HG03571 (cell line): ENCODE measurements around the gene ANGPTL7.
"Not testable (repeated sequence)": the region's sequence is repeated elsewhere in the genome, so short reads cannot be mapped to it uniquely, and the experiment has no call there.

ENCODE experiments used
- ATAC-seq: cut with Tn5 transposase; IDR thresholded peaks from one replicate; pipeline ENCODE4 v1.9.1; 2021; ENCODE audit not compliant: unreplicated experiment

Gene ANGPTL7

DNA sequence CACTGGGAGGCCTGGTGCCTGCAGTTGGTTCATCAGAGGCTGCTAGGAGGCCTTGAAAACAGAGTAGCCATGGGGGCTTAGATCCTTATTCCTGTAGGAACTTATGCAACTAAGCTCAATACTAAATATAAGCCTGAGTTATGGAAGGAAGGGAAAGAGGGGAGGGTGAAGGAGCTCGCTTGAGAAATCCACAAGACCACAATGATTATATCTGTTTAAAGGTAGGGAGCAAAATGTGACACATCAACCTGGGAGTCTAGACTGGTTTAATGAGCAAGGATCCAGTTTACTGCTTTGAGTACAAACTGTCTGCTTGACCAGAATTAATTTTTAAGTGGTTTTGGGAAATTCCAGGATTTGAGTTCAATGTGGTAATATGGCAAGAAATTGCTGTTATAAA, 20.4 kb upstream of the ANGPTL7 start:
- no peak for ATAC-seq

DNA sequence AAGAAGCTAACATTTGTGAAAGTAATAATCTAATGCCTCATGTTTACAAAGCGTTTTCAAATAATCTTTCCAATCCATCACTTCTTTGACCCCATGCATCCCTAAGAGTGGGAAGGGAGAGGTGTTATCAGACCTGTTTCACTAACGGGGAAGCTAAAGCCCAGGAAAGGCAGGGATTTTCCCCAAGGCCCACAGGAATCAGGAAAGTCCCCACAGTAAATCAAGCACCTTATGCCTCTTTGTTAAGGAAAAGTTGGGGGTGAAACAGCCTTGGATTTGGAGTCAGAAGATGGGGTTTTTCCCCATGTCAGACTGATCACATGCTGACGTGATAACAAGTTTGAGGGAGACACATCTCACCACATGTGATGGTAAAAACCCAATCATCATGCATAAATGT, 20.0 kb upstream of the ANGPTL7 start:
- ATAC-seq = no peak

DNA sequence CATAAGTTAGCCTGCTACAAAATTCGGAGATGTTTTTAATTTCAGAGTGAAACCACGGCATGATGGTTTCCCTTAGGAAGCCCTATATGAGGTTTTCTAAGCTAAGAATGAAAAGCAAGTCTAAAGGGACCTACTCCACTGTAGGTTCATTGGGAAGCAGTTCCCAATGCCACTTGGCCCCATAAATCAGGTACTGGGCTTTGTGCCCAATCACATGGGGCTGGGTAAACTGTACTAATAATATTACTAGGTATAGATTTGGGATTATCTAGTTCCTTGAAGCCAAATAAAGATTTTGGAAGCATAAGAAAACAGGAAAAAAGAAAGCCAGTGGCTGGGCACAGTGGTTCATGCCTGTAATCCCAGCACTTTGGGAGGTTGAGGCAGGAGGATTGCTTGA, 19.1 kb upstream of the ANGPTL7 start:
- ATAC-seq = no peak

DNA sequence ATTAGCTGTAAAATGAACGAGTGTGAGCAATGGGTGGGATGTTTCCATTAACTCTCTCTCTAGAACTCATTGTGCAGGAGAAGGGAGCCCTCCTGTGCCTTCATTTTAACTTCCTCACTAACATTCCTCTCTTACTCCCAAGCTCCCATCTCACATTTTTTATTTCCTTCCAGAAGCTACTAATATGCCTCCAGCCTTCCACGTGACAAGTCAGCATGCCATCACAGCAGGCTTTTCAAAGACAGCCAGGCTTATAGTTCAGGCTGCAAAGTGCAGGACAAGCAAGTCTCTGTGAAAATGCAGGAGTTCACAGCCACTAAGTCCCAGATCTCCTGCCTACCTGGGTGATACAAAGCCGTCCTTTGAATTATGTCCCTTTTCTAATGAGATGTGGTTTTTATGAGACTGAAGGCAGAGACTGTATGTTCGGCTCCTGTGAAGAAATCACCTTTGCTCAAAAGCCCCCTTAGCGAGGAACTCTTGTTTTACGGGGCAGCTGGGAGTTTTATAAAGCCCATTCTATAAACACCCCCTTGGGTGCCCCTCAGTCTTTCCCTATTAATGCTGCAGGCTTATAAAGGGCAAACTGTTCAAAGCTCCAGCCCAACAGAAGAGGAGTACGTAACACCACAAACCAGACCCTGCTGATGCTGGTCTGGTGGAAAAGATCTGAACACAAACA, 14.8 kb upstream of the ANGPTL7 start:
- ATAC-seq = no peak

DNA sequence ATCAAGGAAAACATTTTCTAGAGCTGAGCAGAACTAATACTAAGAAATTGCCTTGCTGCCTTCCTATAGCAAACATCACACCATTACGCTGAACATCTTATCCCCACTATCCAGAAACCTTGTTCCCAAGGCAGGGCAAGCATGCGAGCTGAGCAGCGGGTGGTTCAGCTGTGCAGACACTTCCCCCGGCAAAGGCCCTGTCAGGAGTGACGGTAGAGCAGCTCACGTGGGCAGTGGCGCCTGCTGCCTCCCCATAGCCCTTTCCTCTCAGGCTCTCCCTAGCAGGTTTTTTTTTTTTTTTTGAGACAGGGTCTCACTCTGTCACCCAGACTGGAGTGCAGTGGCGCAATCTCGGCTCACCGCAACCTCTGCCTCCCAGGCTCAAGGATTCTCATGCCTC, 13.7 kb upstream of the ANGPTL7 start:
- no peak for ATAC-seq

DNA sequence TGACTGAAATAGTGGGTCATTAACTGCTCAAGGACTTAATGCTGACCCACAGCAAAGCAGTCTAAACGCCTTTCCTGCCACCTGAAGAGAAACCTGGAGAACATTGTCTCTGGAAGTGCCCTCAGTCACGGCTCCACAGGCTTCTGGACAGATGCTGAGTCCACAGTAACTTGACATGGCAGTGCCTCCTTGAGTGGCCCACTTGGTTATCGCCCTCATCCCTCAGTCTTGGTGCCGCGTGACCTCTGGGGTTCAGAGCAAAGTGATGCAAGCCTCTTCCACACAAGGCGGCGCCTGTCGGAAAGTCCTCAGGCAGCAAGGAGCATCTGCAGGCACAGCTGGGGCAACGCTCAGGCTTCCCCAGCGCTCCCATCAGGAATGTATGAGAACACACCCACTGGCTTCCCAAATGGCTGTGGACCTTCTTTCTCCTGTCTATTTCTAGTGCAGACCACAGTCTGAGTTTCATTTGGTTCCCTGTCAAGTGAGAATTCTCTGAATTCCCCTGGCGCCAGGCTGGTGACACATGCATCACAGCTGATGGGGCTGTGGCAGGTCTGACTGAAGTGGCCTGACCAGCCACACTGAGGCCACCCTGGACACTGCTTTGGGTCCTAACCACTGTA, 13.0 kb upstream of the ANGPTL7 start:
- ATAC-seq = no peak

DNA sequence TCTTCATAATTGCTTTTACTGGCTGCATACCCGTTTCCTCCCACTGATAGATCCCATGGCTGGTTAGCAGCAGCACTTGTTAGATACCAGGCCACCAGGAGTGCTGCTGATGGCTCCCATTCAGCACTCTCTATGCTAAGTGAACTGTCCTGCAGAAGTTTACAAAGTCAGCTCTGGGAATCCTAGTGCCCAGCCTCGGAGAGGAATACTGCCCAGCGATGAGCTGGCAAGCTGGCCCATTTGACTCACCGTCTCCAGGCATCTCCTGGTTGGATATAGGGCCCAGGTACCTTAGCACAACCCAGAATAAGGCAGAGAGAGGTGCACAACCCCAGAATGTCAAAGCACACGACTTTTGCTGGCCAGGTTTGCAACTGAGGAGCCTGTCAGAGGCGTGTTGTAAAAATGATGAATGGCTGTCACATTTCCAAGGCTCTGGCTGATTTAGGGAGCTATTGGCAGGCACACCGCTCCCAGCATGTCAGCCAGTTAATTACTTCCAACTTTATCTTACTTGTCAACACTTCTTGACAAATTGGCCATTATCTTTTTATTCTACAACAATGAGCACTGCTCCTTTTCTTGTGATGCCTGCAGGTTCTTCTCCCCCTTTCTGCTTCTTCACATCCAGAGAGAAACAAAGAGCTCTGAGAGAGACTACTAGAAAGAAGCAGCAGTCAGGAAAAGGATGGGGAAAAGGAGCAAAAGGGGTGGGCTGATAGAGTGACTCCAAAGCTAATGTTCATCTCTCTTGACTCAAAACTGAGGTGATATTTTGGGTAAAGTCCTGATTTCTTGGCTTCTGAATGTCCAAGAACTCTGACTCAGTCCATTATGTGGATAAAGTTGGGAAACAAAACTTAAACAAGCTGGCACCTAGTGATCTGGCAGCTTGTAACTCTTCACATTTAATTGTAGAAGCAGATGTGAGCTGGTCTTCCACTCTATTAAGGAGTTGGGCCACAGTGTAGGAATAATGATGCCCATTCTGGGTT, 10.8 kb upstream of the ANGPTL7 start:
- no peak for ATAC-seq

DNA sequence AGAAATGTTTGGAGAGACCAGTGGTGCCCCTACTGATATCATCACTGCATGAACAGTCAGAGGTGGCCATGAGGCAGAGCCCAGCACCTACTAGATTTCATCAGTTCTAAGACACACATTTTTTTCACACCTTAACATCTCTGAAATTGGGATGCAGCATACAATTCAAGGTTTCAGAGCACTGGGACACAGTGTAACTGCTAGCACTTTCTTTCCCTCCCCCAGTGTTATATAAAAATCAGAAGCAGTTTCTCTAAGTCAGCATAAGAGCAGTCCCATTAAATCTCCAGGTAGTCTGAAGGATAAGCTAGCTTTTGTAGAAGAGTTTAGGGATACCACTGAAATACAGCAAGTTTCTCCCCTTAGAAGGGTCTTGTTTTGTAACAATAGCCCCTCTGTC, 10.0 kb upstream of the ANGPTL7 start:
- ATAC-seq = no peak

DNA sequence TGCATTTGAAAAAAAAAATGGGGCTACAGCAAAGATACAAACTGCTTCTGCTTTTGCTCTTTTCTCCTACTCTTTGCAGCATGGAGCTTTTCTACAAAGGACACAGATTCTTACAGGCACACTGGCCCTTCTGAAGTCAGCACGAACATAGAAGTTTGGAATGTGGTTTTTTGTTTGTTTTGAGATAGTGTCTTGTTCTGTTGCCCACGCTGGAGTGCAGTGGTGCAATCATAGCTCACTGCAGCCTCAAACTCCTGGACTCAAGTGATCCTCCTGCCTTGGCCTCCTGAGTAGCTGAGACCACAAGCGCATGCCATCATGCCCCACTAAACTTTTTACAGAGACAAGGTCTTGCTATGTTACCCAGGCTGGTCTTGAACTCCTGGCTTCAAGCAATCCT, 9.4 kb upstream of the ANGPTL7 start:
- ATAC-seq = not testable (repeated sequence)

DNA sequence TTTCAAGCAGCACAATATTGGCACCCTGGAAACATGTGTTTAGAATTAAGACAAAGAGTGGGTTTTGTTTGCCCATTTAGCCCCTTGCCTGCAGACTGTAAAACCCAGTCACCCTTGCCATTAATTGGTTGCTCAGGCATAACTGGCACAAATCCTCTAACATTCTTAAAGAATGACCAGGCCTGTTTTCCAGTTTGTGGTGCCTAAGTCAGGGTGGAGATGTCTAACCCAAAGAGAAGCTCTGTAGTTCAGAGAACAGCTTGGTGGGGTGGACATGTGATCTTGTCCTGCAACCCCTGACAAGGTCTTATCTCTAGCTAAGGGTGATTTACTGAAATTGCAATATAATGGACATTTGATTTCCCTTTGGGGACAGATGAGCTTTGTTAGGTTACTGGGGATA, 8.8 kb upstream of the ANGPTL7 start:
- ATAC-seq = no peak

DNA sequence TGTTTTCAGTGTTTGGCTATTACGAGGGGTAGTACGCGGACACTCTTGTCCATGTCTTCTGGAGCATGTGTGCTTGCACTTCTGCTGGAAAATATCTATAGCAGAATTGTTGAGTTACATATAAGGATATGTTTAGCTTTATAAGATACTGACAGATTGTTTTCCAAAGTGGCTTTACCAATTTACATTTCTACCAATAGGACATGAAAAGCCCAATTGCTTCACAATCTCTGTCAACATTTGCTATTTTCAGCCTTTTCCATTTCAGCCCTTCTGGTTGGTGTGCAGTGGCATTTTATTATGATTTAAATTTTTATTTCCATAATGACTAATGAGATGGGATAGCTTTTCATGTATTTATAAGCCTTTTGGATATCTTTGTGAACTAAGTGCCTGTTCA, 6.3 kb upstream of the ANGPTL7 start:
- ATAC-seq = no peak

DNA sequence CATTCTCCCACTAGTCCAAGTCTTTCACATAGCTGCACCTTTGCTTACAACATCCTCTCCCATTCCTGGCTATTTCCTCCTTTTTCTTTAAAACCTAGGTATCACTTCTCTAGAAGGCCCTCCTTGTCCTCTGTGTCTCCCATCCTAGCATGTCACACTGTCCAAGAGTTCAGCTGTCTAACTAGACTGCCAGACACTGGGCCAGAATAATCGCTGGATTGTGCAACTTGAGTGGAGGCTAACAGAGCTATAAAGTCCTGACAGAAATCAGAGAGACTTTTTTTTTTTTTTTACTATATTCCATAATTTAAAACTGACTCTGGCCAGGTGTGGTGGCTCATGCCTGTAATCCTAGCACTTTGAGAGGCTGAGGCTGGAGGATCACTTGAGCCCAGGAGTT, 4.2 kb upstream of the ANGPTL7 start:
- ATAC-seq = no peak

DNA sequence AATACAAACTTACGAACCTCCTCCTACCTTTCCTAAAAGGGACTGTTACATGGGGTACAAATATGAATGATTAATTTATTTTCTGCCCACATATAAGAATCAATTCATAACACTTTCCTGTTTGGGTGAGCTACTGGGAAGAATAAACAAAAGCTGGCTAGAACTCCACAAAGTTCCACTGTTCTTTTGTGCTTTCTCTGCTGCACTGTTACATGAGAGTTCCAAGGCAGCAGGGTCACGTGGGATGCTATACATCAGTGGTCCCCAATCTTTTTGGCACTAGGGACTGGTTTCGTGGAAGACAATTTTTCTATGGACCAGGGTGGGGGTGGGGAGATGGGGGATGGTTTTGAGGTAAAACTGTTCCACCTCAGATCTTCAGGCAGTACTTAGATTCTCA, 2.2 kb upstream of the ANGPTL7 start:
- ATAC-seq = no peak

DNA sequence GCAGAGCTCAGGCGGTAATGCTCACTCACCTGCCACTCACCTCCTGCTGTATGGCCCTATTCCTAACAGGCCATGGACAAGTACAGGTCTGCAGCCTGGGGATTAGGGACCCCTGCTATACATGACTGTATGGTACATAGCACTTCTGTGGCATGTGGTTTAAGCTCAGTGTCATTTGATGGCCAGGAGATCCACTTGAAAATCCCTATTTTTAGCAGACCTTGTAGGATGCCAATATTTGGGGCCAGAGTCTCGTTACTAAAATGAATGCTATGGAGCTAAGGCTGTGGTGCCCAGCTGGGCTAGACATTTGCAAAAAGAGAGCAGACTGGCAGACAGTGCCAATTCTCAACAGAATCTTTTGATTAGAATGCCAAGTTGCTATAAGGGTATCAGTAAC, 1.7 kb upstream of the ANGPTL7 start:
- no peak for ATAC-seq

DNA sequence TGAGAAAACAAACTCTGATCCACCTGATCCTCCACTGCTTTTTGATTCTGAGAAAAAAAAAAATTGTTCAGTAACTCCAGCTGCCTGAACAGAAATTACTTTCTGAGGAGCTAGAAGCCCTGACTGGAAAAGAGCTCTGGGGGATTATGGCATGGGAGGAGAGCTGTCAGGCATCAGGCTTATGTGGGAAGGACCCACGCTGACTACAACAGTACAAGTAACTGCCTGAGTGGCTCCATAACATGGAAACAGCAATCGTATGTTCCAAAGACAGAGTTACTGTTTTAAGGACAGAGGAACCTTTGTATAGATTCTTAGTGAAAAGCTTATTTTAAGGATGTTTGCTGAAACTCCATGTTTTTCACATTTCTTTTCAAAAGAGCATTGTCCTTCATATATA, 1.2 kb upstream of the ANGPTL7 start:
- no peak for ATAC-seq

DNA sequence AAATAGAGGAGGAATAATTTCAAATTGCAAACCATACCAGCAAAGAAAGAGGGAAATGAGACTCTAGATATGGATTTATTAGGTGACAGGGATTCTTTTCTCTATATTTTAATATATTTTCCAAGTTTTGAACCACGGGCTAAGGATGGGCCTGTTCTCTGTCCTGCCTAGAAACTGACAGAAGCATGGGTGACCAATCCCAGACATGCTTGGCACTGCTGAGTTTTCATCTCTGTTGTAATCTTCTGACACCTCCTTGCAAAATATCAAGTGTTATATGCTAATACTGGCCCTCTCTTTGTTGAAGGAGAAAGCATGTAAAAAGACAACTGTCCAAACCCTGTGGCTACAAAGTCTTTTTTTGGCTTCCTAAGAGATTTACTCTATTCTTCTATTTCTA, 774 bp upstream of the ANGPTL7 start:
- no peak for ATAC-seq

DNA sequence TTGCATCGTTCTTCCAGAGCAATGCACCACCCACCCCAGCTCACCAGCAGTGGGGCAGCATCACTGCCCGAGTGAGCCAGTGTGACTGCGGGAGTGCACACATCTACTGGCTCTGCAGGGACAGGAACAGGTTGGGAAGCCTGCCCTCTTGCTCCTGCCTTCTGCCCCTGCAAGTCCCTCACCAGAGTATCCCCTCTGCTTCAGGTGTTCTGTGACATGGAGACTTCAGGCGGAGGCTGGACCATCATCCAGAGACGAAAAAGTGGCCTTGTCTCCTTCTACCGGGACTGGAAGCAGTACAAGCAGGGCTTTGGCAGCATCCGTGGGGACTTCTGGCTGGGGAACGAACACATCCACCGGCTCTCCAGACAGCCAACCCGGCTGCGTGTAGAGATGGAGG, 4.2 kb downstream of the ANGPTL7 start:
- no peak for ATAC-seq

DNA sequence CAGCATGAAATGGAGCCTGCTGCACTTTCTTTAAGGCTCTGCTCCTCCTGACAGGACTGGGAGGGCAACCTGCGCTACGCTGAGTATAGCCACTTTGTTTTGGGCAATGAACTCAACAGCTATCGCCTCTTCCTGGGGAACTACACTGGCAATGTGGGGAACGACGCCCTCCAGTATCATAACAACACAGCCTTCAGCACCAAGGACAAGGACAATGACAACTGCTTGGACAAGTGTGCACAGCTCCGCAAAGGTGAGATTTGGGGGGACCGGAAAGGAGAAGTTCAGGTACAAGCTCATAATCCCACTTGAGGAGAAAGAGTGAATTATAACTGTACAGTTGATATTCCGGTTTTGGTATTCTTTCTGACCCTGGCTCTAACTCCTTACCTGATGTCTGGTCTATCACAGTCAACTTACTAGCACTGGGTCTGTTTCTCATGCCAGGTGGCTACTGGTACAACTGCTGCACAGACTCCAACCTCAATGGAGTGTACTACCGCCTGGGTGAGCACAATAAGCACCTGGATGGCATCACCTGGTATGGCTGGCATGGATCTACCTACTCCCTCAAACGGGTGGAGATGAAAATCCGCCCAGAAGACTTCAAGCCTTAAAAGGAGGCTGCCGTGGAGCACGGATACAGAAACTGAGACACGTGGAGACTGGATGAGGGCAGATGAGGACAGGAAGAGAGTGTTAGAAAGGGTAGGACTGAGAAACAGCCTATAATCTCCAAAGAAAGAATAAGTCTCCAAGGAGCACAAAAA, 5.4 kb downstream of the ANGPTL7 start:
- no peak for ATAC-seq

DNA sequence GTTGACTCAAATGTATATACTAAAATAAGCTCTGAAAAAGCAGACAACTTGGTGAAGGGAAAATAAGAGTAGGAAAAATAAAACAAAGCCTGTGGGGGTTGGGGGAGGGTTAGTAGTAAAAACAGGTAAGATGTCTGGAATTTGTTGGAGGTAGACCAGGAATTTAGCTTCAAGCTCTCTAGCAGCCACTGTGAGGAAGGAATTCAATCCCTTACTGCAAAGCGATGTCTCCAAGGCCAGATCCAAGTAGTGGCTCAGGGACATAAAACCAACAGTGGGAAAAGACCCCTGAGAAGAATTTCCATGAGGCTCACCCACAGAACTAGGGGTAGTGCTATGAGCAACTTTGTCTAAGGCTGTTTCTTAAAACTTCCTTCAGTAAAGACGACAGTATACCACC, 7.8 kb downstream of the ANGPTL7 start:
- no peak for ATAC-seq

DNA sequence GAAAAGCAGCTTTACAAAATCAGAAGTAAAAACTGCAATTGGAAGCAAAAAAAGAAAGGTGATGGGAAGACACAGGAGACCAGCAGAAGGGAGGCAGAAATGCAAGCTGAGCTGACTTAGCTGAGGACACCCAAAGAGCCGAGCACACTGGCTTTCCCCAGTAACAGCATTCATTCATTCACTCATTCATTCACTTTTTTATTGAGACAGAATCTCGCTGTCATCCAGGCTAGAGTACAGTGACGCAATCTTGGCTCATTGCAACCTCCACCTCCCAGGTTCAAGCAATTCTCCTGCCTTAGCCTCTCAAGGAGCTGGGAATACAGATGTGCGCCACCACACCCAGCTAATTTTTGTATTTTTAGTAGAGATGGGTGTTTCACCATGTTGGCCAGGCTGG, 8.2 kb downstream of the ANGPTL7 start:
- no peak for ATAC-seq

DNA sequence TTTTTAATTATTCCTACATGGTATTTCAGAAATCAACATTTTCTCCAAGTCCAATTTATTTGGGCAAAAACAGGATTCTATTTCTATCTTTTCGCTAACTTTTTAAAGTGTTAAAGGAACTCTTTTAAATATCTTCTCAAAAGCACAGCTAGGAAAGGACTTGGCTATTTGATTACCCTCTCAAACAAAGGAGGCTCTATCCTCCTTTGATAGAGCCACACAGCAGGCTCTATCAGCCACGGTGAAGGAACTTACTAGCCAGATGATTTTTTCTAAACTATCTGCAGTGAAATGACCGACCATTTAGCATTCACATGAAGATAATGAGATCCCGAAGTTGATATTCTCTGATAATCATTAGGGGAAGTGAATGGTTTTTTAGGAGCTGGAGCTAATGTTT, 9.1 kb downstream of the ANGPTL7 start:
- no peak for ATAC-seq
